ENCODE measurements around the gene ALKBH2.

Gene ALKBH2

DNA sequence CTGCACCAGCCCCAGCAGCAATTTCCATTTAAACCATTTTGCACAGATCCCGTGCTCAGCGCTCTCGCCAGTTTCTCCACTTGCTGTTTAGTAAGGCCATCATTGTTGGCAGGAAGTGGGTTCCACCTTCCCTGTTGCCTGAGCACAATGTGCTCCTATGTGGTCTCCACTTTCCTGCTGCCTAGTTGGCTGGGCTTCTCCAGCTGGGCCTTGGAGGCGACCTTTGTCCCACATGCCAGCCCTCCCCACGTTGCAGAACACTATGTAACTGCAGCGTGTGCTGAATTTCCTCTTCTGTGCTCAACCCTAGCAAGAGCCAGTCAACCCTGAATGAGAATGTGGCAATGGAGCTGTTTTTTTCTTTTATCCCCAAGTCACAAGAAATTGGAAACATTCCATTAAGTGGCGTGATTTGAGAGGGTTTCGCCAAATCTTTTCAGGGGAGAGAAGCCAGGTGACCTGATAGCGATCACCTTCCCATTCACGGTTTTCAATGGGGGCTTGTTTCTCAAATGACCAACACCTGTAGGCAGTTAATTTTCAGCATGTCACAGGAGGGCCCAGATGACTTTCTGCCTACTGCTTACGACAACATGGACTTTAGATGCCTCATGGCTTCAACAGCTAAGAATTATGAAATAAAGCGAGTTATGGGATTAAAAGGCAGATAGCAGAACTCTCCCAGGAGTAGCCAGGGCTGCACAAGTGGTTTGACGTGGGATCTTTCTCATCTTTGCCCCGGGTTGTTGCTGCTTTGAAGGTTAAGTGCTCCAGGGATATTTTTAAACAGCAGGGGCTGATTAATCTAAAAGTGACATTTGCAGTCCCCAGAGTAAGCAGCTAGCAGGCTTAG is 22.7 kb upstream of the ALKBH2 start, which contains the start of gene ACACB:
Gene ACACB (plus strand): TSS at position 830 of the 853 bp plus-strand sequence. CDS start 22,819 bp downstream, outside the sequence.
- CTCF ChIA-PET, result interaction anchor here (0.6 to 1.0 kb wide), 2 partner anchors 21 to 27 kb away, joined by 7 read pairs; no protein-coding TSS in a partner anchor
- POLR2A ChIA-PET, result interaction anchor here (1.0 kb wide), 2 partner anchors 38 to 41 kb away, joined by 3 to 4 read pairs; no protein-coding TSS in a partner anchor
- no peak for DNase-seq (ENCODE audit: extremely low spot score)
- TF ChIP-seq LEF1 (IDR thresholded peaks at IDR 0.05; ENCODE audit: borderline replicate concordance), result no peak
- no peak for TF ChIP-seq ZNF384 (IDR thresholded peaks at IDR 0.05)
- no peak for TF ChIP-seq L3MBTL2 (conservative IDR thresholded peaks at IDR 0.05)
- TF ChIP-seq BHLHE40 (IDR thresholded peaks at IDR 0.05; ENCODE audit: borderline replicate concordance), result no peak
- TF ChIP-seq, protein P1, sequence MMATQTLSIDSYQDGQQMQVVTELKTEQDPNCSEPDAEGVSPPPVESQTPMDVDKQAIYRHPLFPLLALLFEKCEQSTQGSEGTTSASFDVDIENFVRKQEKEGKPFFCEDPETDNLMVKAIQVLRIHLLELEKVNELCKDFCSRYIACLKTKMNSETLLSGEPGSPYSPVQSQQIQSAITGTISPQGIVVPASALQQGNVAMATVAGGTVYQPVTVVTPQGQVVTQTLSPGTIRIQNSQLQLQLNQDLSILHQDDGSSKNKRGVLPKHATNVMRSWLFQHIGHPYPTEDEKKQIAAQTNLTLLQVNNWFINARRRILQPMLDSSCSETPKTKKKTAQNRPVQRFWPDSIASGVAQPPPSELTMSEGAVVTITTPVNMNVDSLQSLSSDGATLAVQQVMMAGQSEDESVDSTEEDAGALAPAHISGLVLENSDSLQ (IDR thresholded peaks at IDR 0.05), result no peak

DNA sequence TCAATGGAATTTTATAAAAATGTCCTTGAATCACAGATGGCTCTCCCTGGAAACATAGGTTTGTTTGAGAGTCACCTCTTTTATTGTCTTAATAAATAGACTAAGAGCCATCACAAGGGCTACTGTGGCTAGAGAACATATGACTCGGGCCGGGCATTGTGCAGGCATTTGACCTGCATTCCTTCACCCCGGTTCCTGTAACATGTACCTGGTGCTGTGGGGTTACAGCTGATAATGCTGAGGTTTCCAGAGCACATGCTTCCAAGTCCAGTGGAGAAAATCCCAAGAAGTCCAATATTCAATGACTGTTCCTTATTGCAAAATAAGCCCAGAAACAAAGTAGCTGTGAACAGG is 22.1 kb upstream of the ALKBH2 start:
- no peak for DNase-seq (ENCODE audit: extremely low spot score)
- POLR2A ChIA-PET, result interaction anchor here (1.0 kb wide), 1 partner anchor 42 kb away, joined by 3 read pairs; no protein-coding TSS in a partner anchor
- TF ChIP-seq ZNF384 (IDR thresholded peaks at IDR 0.05), result no peak
- TF ChIP-seq NFRKB (IDR thresholded peaks at IDR 0.05), result no peak
- TF ChIP-seq BHLHE40 (IDR thresholded peaks at IDR 0.05; ENCODE audit: borderline replicate concordance), result no peak
- CTCF ChIA-PET, result interaction anchor here (0.6 to 0.7 kb wide), 2 partner anchors 22 to 279 kb away, joined by 4 to 7 read pairs; no protein-coding TSS in a partner anchor

DNA sequence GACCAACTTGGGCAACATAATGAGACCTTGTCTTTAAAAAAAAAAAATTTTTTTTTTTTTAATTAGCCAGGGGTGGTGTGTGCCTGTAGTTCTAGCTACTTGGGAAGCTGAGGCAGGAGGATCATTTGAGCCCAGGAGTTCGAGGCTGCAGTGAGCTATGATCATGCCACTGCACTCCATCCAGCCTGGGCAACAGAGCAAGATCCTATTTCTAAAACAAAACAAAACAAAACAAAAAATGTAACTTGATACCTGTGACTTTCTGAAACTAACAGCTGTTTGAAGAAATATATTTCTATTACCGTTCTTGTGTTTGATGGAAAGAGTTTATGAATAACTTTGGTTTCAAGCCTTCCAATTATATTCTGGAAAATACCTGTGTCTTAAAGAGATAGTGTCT is 21.4 kb upstream of the ALKBH2 start:
- CTCF ChIA-PET, result interaction anchor here (0.7 kb wide), 1 partner anchor 279 kb away, joined by 4 read pairs; no protein-coding TSS in a partner anchor
- POLR2A ChIA-PET, result no interaction called here
- TF ChIP-seq SUZ12 (IDR thresholded peaks at IDR 0.05), result no peak
- no peak for TF ChIP-seq FOXM1 (IDR thresholded peaks at IDR 0.05; ENCODE audit: borderline replicate concordance)
- no peak for TF ChIP-seq LEF1 (IDR thresholded peaks at IDR 0.05; ENCODE audit: borderline replicate concordance)
- no peak for TF ChIP-seq HDGF (IDR thresholded peaks at IDR 0.05; ENCODE audit: borderline replicate concordance)
- no peak for TF ChIP-seq ELF4 (IDR thresholded peaks at IDR 0.05)
- no peak for TF ChIP-seq CTBP1 (IDR thresholded peaks at IDR 0.05; ENCODE audit: borderline replicate concordance)
- no peak for TF ChIP-seq SP1 (IDR thresholded peaks at IDR 0.05)
- TF ChIP-seq ARNT (IDR thresholded peaks at IDR 0.05), result no peak
- no peak for TF ChIP-seq NFRKB (IDR thresholded peaks at IDR 0.05)
- TF ChIP-seq ZNF384 (IDR thresholded peaks at IDR 0.05), result no peak
- TF ChIP-seq FOXA1 (IDR thresholded peaks at IDR 0.05), result no peak
- TF ChIP-seq, protein P1 (IDR thresholded peaks at IDR 0.05), result no peak
- TF ChIP-seq BHLHE40 (IDR thresholded peaks at IDR 0.05; ENCODE audit: borderline replicate concordance), result no peak
- TF ChIP-seq L3MBTL2 (conservative IDR thresholded peaks at IDR 0.05), result no peak
- DNase-seq (ENCODE audit: extremely low spot score), result no peak

DNA sequence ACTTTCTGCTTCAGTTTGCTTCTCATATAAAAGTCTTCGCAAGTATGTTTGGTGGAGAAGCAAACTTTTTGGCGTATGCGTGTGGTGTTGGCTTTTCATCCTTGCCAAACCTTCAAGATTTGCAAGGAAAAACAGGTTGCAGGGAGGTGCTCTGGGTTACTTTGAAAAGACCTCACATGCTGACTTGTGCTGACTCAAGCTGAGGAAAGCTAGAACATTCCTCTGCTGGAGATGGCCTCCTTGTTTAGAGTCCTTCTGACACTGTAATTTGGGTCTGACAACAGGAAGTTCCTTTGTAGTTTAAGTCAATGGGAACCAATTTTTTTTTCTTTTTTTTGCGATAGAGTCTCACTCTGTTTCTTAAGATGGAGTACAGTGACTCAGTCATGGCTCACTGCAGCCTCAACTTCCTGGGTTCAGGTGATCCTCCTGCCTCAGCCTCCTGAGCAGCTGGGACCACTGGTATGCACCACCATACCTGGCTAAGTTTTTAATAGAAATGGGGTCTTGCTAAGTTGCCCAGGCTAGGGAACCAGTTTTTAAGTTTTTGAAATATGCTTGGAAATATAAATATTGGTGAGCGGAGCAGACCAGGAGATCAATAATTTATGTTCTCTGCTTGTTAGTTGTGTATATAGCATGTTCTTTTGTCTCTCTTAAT is 20.5 kb upstream of the ALKBH2 start:
- CTCF ChIA-PET, result no interaction called here
- TF ChIP-seq, protein P1 (IDR thresholded peaks at IDR 0.05), result no peak
- TF ChIP-seq HDGF (IDR thresholded peaks at IDR 0.05; ENCODE audit: borderline replicate concordance) (no peak), ARNT (IDR thresholded peaks at IDR 0.05) (no peak), FOXK2 (IDR thresholded peaks at IDR 0.05) (no peak), L3MBTL2 (conservative IDR thresholded peaks at IDR 0.05) (no peak), FOXA1 (IDR thresholded peaks at IDR 0.05) (no peak), SP1 (IDR thresholded peaks at IDR 0.05) (no peak), FOXM1 (IDR thresholded peaks at IDR 0.05; ENCODE audit: borderline replicate concordance) (no peak), BHLHE40 (IDR thresholded peaks at IDR 0.05; ENCODE audit: borderline replicate concordance) (no peak), NFRKB (IDR thresholded peaks at IDR 0.05) (no peak), TARDBP (IDR thresholded peaks at IDR 0.05) (no peak), ZNF384 (IDR thresholded peaks at IDR 0.05) (no peak), LEF1 (IDR thresholded peaks at IDR 0.05; ENCODE audit: borderline replicate concordance) (no peak), SUZ12 (IDR thresholded peaks at IDR 0.05) (no peak), CTBP1 (IDR thresholded peaks at IDR 0.05; ENCODE audit: borderline replicate concordance) (no peak), ELF4 (IDR thresholded peaks at IDR 0.05) (no peak)
- POLR2A ChIA-PET, result no interaction called here
- DNase-seq (ENCODE audit: extremely low spot score), result no peak

DNA sequence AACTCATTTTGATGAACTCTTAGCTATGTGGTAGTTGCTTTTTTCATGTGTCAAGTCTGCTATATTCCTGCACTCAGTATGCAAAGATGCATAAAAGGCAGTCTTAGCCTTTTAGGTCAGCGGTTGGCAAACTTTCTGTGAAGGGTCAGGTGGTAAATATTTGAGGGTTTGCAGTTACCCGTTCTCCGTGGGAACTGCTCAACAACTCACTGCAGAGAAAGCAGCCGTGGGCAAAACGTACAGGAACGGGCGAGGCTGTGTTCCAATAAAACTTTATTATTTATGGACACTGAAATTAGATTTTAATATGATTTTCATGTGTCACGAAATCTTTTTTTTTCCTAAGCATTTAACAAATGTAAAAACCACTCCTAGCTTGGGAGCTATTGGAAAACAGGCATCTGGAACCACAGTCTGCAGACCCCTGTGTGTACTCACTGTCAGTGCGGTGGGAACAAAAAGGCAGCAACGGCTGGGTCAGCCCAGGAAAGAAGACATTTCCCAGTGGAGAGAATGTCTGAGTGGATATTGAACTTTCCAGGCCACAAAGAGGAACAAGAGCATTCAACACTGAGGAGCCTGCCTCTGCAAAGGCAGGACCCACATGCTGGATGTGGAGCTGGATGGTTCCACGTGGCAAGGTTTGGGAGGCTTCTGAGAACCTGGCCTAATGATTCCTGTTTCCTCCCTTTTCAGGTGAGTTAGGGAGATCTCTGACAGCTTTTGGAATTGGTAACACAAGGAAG is 19.6 kb upstream of the ALKBH2 start:
- ChIA-PET POLR2A (interaction anchor here (0.7 kb wide), 1 partner anchor 147 kb away, joined by 3 read pairs; no protein-coding TSS in a partner anchor), CTCF (interaction anchor here (0.6 to 1.6 kb wide), 3 partner anchors 25 to 440 kb away, joined by 3 to 5 read pairs (median 3); no protein-coding TSS in a partner anchor)
- DNase-seq (ENCODE audit: extremely low spot score), result no peak
- TF ChIP-seq CTBP1 (IDR thresholded peaks at IDR 0.05; ENCODE audit: borderline replicate concordance) (no peak), ZNF384 (IDR thresholded peaks at IDR 0.05) (no peak), SUZ12 (IDR thresholded peaks at IDR 0.05) (no peak), FOXA1 (IDR thresholded peaks at IDR 0.05) (no peak), FOXM1 (IDR thresholded peaks at IDR 0.05; ENCODE audit: borderline replicate concordance) (no peak), HDGF (IDR thresholded peaks at IDR 0.05; ENCODE audit: borderline replicate concordance) (no peak), NFRKB (IDR thresholded peaks at IDR 0.05) (no peak), TARDBP (IDR thresholded peaks at IDR 0.05) (no peak)

All from HEK293T (cell line).